ENCODE data around the gene ABLIM3. TPM values are rescaled to one million over a fixed set of nuclear protein-coding genes. Genes with fewer than 3 reads are reported as not detected.
"Not testable (repeated sequence)": the region's sequence is repeated elsewhere in the genome, so short reads cannot be mapped to it uniquely, and the experiment has no call there.

Gene ABLIM3
- total RNA-seq, 1 donor from 2014 or later: 20.0 TPM

DNA sequence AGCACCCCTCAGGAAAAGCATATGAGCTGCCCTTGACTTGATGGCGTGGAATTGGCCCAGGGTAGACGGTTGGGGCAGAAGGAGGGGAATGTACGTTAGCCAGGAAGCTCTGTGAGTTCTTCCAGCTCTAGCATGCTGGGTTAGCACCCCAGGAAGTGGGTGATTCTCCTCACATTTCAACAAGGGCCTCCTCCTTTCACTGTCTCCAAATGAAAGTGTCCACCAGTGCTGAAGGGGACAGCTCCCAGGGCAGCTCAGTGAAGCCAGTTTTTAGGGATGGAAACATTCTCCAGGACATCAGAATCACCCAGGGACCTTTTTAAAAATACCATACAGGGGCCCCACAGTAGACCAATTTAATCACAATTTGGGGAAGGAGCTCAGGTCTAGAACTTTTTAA is 113.2 kb downstream of the ABLIM3 start:
- no peak for DNase-seq (ENCODE audit: low read depth in 2 of 2)

- DNase-seq (ENCODE audit: low read depth in 2 of 2): no peak
These were observed 115.2 kb downstream of the ABLIM3 start for GRCh38 chr5:149256451-149256850.

GRCh38 chr5:149257131-149257530 is 115.8 kb downstream of the ABLIM3 start:
- no peak for DNase-seq (ENCODE audit: low read depth in 2 of 2)

GRCh38 chr5:149257889-149258705 is 116.8 kb downstream of the ABLIM3 start:
- peak in 1 of 2 donors; percentile 30 for DNase-seq (ENCODE audit: low read depth in 2 of 2)

DNA sequence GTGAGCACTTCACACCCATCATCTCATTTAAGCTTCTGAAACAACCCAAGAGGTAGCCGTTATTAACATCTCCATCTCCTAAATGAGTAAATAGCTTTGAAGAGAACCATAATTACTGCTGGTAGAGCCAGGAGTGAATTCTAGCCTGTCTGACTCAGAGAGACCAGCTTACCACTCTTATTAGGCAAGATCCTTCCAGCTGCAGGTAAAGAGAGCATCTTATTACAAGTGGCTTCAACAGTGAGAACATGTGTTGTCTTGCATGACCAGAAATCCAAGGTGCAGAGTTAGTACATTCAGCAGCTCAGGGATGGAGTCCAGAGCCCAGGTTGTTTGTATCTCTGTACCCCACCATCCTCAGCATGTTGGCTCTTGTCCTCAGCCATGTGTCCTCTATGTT is 119.5 kb downstream of the ABLIM3 start:
- DNase-seq (ENCODE audit: low read depth in 2 of 2): no peak

GRCh38 chr5:149261246-149261645 is 120.0 kb downstream of the ABLIM3 start:
- no peak for DNase-seq (ENCODE audit: low read depth in 2 of 2)

DNA sequence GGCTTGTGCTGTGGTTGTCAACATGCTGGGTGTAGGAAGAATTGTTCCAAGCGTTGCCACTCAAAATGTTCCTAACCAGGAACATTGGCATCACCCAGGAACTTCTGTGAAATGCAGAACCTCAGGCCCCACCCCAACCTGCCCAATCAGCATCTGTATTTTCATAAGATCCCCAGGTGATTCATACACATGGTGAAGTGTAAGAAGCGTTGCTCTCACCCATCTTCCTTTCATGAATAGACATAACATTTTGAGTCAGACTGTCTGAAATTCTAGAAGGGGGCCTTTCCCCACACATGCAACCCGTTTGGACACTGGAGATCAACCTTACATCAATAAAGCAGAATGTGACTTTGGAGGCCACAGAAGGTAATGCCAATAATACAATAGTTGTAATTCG is 121.0 kb downstream of the ABLIM3 start:
- DNase-seq (ENCODE audit: low read depth in 2 of 2): no peak

DNA sequence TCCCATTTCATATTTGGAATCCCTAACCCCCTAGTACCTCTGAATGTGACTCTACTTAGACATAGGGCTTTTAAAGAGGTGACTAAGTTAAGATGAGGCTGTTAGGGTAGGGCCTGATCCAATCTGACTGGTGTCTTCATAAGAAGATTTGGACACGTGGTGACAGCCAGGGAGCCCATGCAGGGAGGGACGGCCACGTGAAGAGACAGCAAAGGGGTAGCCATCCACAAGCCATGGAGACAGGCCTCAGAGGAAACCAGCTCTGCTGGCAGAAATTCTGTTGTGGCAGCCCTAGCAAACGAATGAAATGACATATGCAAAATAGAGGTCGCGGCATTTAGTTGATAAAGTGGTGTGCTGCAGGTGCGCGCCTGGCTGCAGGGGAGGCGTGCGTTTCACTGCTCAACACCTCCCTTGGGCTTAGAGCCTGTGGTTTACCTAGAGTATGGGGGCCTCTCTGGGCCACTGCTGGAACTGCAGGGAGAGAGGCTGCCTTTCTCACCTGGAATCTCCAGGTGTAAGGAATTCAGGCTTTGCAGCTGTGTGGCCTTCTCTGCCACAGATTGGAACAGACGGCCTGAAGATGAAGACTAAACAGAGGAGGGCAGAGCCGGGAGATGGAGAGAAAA is 123.3 kb downstream of the ABLIM3 start:
- DNase-seq (ENCODE audit: low read depth in 2 of 2): peak in 1 of 2 donors; percentile 50

DNA sequence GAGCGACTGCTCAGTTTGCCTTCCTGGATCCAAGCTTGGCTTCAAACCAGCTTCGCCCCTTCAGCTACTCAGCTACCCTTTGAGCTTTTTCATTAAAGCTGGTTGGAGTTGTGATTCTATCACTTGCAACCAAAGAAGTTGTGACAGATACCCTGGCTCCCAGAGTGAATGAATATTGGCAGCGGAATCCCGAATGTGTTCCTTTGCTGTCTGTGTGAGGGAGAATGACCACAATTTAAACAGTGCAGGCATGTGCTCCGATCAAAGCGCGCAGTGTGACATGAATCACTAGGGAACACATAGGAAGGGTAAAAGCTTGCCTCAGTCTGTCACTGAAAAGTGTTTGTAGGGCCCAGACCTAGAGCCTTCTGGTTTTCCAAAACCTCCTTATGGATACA is 123.8 kb downstream of the ABLIM3 start:
- no peak for DNase-seq (ENCODE audit: low read depth in 2 of 2)

GRCh38 chr5:149265597-149265996 is 124.3 kb downstream of the ABLIM3 start:
- DNase-seq (ENCODE audit: low read depth in 2 of 2): peak; percentile 74 to 82

DNA sequence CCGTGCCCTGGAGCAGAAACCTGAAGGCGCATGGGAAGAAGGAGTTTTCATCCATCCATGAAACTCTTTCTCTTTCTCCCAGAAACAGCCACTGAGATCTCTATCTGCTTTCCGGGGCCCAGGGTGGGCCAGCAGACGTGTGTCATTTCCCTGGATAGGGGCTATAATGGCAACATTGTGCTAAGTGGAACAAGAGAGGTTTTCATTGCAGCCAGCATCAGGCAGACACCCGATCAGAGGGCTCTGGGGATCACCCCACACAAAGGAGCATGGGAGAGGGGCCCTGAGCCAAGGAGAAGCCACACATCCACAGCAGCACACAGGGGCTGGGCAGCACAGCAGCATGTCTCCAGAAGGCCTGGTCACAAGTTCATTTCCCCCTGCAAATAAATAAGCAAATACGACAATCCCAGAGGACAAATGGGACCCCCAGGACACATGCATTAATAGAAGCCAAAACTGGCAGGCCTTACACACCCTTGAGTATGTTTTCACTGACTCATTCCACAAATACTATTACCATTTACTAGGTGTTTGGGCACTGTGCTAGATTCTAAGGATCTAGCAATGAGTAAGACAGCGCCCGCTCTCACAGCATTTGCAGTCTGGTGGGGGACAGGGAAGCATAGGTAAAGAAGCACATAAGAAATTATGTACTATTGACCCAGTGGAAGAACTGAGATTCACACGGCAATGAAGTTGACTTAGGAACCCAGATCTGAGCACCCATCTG is 126.1 kb downstream of the ABLIM3 start:
- DNase-seq (ENCODE audit: low read depth in 2 of 2): no peak

DNA sequence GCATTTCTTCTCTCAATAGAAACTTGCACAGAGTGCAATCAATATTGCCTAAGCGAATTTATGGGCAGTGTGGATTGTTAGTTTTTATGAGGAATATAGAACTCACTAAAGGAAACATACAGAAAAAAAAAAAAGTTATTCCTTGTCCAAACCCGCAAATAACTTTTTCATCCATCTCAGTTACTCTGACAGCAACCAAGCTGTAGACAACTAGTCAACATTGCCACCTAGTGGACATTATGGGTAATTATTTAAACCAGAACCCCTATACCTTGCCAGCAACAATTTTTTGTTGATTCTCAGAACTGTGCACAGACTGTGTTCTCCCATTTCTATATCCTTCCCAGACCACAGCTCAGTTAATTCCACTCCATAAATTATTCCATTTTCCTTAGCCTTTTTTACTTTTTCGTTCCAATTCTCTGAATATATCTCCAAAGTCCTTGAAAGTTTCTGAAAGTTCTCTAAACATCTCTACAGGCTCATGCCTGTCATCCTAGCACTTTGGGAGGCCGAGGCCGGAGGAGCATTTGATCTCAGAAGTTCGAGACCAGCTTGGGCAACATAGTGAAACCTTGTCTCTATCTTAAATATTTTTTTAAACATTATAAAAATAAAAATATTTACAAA is 127.8 kb downstream of the ABLIM3 start:
- peak; percentile 67 to 70 for DNase-seq (ENCODE audit: low read depth in 2 of 2)

DNA sequence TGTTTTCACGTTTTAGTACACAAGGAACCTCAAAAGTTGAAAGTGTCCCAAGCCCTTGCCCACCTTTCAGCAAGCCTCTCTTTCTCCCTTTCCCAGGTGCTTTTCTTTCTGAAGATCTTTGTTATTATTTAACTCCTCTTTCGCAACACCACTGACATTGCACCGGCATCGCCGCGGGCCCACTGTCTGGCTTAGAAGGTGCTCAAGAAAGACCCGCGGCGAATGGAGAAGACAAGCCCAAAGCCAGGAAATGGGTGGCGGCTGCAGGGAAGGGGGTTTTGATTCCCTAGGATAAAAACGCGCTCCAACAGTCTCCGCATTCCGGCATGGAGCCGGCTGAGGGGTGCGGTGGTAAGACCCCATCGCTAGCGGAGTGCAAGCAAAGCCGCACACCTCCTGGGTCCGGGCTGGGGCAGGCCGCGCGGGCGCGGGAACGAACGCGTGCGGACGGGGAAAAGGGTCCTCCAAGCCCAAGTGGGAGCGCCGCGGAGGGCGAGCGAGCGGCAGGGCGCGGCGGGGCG is 130.0 kb downstream of the ABLIM3 start:
- peak in 1 of 2 donors; percentile 20 for DNase-seq (ENCODE audit: low read depth in 2 of 2)

DNA sequence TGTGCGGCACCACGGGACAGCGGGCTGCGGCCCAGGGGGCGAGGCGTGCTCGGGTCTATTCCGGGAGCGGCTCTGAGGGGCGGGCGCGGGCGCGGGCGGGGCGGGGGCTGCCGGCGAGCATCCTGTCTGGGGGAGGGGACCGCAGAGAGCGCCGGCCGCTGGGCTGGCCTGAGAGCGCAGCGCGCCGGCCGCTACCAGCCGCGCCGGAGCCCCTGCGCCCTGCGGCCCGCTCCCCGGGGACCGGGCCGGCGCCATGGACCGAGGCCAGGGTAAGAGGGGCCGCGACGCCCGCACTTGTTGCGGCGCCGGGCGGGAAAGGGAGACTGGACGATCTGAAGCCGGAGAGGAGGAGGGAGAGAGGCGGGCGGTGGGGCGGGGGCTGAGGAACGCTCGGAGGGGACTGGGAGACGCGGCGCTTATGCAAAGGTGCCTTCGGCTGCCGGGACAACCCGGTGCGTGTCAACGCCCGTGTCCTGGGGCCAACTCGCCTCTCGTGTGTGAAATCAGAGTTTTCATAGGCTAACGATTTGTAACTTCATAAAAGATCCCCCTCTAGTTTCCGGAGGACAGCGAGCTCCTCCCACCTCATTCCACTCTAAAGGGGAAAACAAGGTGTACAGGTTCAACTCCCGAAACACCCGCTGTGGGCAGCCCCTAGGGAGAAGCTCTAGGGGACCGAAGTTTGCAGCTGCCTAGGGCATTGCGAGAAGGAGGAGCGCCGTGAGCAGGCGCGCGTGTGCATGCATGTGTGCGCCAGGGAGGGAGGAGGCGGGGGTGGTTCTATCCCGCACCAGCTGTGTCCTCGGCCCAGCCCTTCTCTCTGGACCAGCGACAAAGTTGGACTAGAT is 130.6 kb downstream of the ABLIM3 start, which contains the start of gene AFAP1L1:
TSS of gene AFAP1L1 (plus strand) at position 144 of the 848 bp plus-strand sequence. CDS start at position 254, 110 bp downstream.
- peak; percentile 82 to 84 for DNase-seq (ENCODE audit: low read depth in 2 of 2)

DNA sequence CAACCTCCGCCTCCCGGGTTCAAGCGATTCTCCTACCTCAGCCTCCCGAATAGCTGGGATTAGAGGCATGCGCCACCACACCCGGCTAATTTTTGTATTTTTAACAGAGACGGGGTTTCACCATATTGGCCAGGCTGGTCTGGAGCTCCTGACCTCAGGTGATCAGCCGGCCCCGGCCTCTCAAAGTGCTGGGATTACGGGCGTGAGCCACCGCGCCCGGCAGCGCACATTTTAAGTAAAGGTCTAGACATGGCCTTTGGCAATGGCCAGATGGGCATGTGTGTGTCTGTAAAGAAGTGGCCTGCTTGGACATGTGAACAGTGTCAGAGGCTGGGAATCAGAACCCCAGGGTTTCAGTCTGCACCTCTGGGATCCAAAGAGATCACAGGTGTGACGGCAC is 131.5 kb downstream of the ABLIM3 start:
- DNase-seq (ENCODE audit: low read depth in 2 of 2): not testable (repeated sequence)

DNA sequence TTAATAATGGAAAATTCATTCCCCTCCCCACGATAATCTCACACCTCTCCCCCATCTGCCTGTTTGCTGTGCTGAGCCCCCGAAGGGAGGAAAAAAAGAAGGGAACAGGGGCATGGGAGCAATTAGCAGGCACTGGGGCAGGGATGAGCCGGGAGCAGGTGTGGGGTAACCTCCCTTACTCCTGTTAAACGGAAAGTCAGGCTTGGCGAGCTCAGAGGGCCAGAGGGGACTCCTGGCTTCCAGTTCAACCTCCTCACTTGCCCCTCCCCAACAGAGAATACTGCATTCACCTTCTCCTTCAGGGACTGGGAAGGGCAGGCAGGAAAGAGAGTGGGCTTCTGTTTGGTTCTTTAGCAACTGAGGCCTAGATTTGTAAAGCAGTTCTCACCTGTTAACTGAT is 131.9 kb downstream of the ABLIM3 start:
- DNase-seq (ENCODE audit: low read depth in 2 of 2): peak in 1 of 2 donors; percentile 35

- peak in 1 of 2 donors; percentile 35 for DNase-seq (ENCODE audit: low read depth in 2 of 2)
These were observed 132.7 kb downstream of the ABLIM3 start for GRCh38 chr5:149273950-149274349.

GRCh38 chr5:149274939-149275338 is 133.6 kb downstream of the ABLIM3 start:
- DNase-seq (ENCODE audit: low read depth in 2 of 2): peak in 1 of 2 donors; percentile 17

DNA sequence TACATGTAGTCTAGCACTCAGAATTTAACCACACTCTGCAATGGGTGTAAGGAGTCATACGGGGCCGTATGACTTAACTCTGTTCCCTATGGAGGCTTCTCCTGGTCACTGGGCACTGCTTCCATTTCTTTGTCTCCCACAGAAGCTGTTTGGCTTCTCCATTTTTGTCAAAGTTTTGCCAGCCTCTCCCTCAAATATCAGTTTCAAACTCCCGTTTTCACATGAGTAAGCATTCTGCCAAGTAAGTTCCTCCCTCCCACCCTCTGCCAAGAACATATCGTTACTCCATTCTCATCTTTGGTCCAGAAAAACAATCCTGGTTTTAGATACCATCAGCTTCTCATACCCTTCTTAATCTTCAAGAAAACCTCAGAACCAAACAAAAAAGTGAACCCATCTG is 136.5 kb downstream of the ABLIM3 start:
- no peak for DNase-seq (ENCODE audit: low read depth in 2 of 2)

DNA sequence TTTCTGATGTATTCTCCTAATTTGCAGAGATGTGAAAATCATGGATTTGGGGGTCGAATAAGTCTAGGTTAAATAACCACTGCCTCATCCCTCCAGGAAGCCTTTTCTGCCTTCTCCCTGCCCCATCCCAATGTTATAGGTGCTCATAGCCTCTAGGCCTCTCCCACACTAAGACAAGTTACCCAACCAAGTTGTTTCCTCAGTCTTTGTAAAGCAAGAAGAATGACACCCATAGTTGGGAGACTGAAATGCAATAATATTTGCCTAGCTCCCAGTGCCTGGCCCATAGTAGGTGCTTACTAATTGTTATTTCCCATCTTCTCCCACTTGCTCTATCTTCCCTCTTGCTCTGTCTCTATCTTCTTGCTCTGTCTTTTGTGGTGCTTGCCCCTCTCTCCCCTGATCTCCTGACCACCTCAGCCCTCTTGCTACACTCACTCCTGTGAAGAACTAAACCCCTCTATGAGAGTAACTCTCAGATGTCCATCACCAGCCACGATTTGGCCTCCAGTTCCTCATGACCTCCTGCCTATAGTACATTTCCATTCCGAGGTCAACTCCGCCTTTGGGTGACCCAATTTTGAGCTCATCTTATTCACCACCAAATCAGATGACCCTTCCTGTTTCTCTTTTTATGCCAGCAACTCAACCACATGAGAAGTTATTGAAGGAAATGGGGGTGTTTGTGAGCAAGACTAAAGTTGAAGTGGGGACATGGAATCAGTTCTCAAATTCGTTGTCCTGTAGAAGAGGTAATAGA is 137.3 kb downstream of the ABLIM3 start:
- no peak for DNase-seq (ENCODE audit: low read depth in 2 of 2)

Measured in lung microvascular endothelial cell (primary cell).